B cell (primary cell): ENCODE data around the gene MEF2C. TPM values are rescaled to one million over a fixed set of nuclear protein-coding genes. Genes with fewer than 3 reads are reported as not detected.

Experiments
- ATAC-seq: fragments of 200-7000 bp; cut with Tn5 transposase; one replicate; pipeline ENCODE4 v1.10.0; 2021; ENCODE audit warnings: low read depth, mild to moderate bottlenecking, moderate number of reproducible peaks, moderate library complexity
- CTCF ChIA-PET: fragments of 350-600 bp; sonication (Branson Sonifier 250); formaldehyde crosslinking; loops from one replicate; lab custom pipeline; 2021; ENCODE audit warnings: antibody characterized with exemption, inconsistent platforms; lab: Charles Lee
- POLR2A ChIA-PET: fragments of 350-600 bp; sonication (Branson Sonifier 250); formaldehyde crosslinking; loops from one replicate; lab custom pipeline; 2021; ENCODE audit warnings: antibody characterized with exemption; lab: Charles Lee
- DNase-seq: peaks from one replicate; pipeline ENCODE4 v3.0.0; 2013
- H2AFZ ChIP-seq: 2 replicates; pipeline ENCODE4 v1.6.1; 2012; ENCODE audit warnings: mild to moderate bottlenecking, low read depth, low read length; ENCODE audit not compliant: insufficient read depth, poor library complexity, severe bottlenecking
- H3K27ac ChIP-seq, 2 donors: 1 replicate in 1 of 2; 2 replicates in 1 of 2; pipeline ENCODE4 v1.5.1; 2012 to 2013; ENCODE audit warnings: low read length in 2 of 2, mild to moderate bottlenecking in 2 of 2, moderate library complexity in 1 of 2
- H3K27me3 ChIP-seq, 4 experiments: fragments of 200-600 bp in 1 of 4; sonication (generic) in 1 of 4; replicated peaks in 1 of 4; 1 replicate in 2 of 4; 2 replicates in 2 of 4; pipeline versions ENCODE4 v1.6.1 to v1.7.0; 2013 to 2016; ENCODE audit warnings: low read length in 3 of 4, mild to moderate bottlenecking in 2 of 4, mixed read lengths in 1 of 4, moderate library complexity in 1 of 4; ENCODE audit not compliant: insufficient read depth in 4 of 4, control insufficient read depth in 3 of 4; ENCODE audit errors: control extremely low read depth in 1 of 4
- H3K36me3 ChIP-seq, 2 experiments: replicated peaks in 1 of 2; 1 replicate in 1 of 2; 2 replicates in 1 of 2; pipeline versions ENCODE4 v1.6.1 to v1.7.1; 2013; ENCODE audit warnings: low read length in 1 of 2; ENCODE audit not compliant: insufficient read depth in 2 of 2, control insufficient read depth in 1 of 2; ENCODE audit errors: control extremely low read depth in 1 of 2, extremely low read depth in 1 of 2
- H3K4me1 ChIP-seq, 2 donors: fragments of 200-600 bp in 1 of 2; sonication (generic) in 1 of 2; 1 replicate in 1 of 2; 2 replicates in 1 of 2; pipeline versions ENCODE4 v1.5.1 to v1.6.1; 2013 to 2017; ENCODE audit warnings: low read length in 2 of 2; ENCODE audit not compliant: control insufficient read depth in 2 of 2, insufficient read depth in 2 of 2
- H3K4me2 ChIP-seq: replicated peaks from 2 replicates; pipeline ENCODE3; 2012; ENCODE audit warnings: mild to moderate bottlenecking, low read depth, low read length; ENCODE audit not compliant: poor library complexity, severe bottlenecking
- H3K4me3 ChIP-seq, 5 experiments: fragments of 200-600 bp in 1 of 5; sonication (generic) in 1 of 5; 1 replicate in 3 of 5; 2 replicates in 2 of 5; pipeline versions ENCODE4 v1.5.1 to v1.7.0; 2011 to 2016; ENCODE audit warnings: low read length in 4 of 5, mild to moderate bottlenecking in 4 of 5, low read depth in 2 of 5, control low read depth in 1 of 5, moderate library complexity in 1 of 5; ENCODE audit not compliant: insufficient read depth in 1 of 5; ENCODE audit errors: control extremely low read depth in 1 of 5, extremely low read depth in 1 of 5
- H3K79me2 ChIP-seq: fragments of 200-600 bp; sonication (generic); one replicate; pipeline ENCODE4 v1.6.0; 2016; ENCODE audit warnings: low read length; ENCODE audit not compliant: control insufficient read depth, insufficient read depth
- H3K9ac ChIP-seq: fragments of 200-600 bp; sonication (generic); 2 replicates; pipeline ENCODE4 v1.6.1; 2017; ENCODE audit warnings: mild to moderate bottlenecking, low read length, moderate library complexity
- H3K9me3 ChIP-seq, 3 donors: one replicate each; pipeline versions ENCODE4 v1.6.1 to v1.7.1; 2013; ENCODE audit warnings: low read length in 2 of 3; ENCODE audit not compliant: control insufficient read depth in 2 of 3, insufficient read depth in 1 of 3; ENCODE audit errors: control extremely low read depth in 1 of 3
- H4K20me1 ChIP-seq: 2 replicates; pipeline ENCODE4 v1.6.0; 2012; ENCODE audit warnings: mild to moderate bottlenecking, low read length; ENCODE audit not compliant: insufficient read depth, control insufficient read depth, poor library complexity, severe bottlenecking
- H3K27ac Mint-ChIP-seq: one replicate; pipeline ENCODE4 v1.8.0; 2021; ENCODE audit warnings: mixed read lengths
- H3K27me3 Mint-ChIP-seq: one replicate; pipeline ENCODE4 v1.8.0; 2021; ENCODE audit warnings: mixed read lengths
- H3K4me1 Mint-ChIP-seq: one replicate; pipeline ENCODE4 v1.8.0; 2021; ENCODE audit warnings: mixed read lengths
- H3K4me3 Mint-ChIP-seq: one replicate; pipeline ENCODE4 v1.8.0; 2021; ENCODE audit warnings: mixed read lengths
- H3K9me3 Mint-ChIP-seq: one replicate; pipeline ENCODE4 v1.8.0; 2022; ENCODE audit warnings: mixed read lengths; ENCODE audit not compliant: insufficient read depth
- EZH2 ChIP-seq: IDR thresholded peaks from 2 replicates; pipeline ENCODE4 v1.6.1; 2012; ENCODE audit warnings: borderline replicate concordance, low read depth, mild to moderate bottlenecking, moderate library complexity, low read length; ENCODE audit not compliant: insufficient read depth, poor library complexity, severe bottlenecking
- WGBS: methylation state at CpG from one replicate; pipeline ENCODE4 v1.1.5; 2013; ENCODE audit warnings: missing lambda C conversion rate; ENCODE audit not compliant: insufficient coverage; 5-methylcytosine and 5-hydroxymethylcytosine counted together
- intact Hi-C: fragments of 100-400 bp; cut with micrococcal nuclease; formaldehyde crosslinking; loops from one replicate; pipeline ENCODE4 v1.10.0; 2022
- polyA plus RNA-seq: library from polyadenylated mRNA; depleted of rRNA; stranded (reverse); fragments of >200 nt; gene quantifications from 2 replicates; pipeline ENCODE4 v1.2.3, GENCODE V29; 2012
- total RNA-seq, 2 donors: library from RNA; stranded (reverse); fragments of 120-200 nt in 1 of 2; gene quantifications; 1 replicate in 1 of 2; 2 replicates in 1 of 2; pipeline versions ENCODE4 v1.2.3 to v1.2.4, GENCODE V29; 2013 to 2022
- TF ChIP-seq, protein P1 (sequence below): fragments of 200-600 bp; IDR thresholded peaks from one replicate; pipeline ENCODE4 v1.8.0; 2022; ENCODE audit warnings: antibody characterized with exemption, mild to moderate bottlenecking

The MEF2C gene
- total and polyA plus RNA-seq, 2 donors (not counting 1 experiment from before 2014, with no cell fraction given) = 97.4 to 354 TPM

DNA sequence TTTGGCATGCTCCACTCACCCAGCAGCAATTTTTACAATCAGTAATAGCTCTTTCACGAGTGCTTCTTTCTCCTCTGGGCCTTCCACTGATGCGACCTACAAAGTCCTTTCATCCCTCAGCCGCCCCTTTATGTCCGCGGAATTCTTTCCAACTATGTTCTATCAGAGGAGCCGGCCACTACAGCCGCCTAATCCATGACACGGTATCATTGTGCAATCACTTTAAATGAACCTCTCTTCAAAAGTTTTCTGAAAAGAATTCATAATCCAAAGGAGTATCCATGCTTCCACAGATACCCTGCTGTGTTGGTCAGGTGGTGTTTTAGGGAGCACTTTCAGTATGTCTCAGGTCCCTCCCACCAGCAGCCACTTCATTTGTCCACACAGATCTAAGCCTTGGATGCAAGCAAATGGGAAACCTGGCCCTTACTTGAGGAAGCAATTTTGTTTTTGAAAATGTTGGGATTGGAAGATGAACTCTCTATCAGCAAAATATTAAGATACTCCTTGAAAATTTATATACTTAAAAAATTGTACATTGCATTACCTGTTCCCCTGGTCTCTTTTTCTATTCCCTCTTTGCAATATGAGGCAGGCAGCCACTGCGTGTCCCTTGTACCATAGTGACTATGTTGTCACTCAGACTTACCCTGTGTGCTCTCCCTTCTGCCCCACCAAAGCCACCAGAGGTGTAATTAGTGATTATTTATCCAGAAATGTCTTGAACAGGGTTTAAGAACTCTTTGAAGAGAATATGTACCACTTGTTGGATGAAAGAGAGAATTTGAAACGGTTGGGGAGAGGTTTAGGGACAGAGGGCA is 12.9 kb upstream of the MEF2C start:
- Histone ChIP-seq H4K20me1 (no peaks in the 10 kb centered on the region), H3K36me3 (no peaks in the 10 kb centered on the region), H2AFZ (no peak overlapping the region), H3K4me1 (peaks cover 0 to 14% of the 10 kb centered on the region in 2 donors), H3K9ac (no peak overlapping the region), H3K4me2 (no peak overlapping the region), H3K9me3 (peaks cover 0 to 4% (median 0%) of the 10 kb centered on the region in 3 donors), H3K79me2 (peaks cover 59% of the 10 kb centered on the region), H3K4me3 (no peak overlapping the region), H3K27ac (no peak overlapping the region), H3K27me3 (no peaks in the 10 kb centered on the region)
- no peak overlapping the region for H3K27ac Mint-ChIP-seq
- no peaks in the 10 kb centered on the region for H3K27me3 Mint-ChIP-seq
- CTCF ChIA-PET = no interaction called here
- intact Hi-C loops = no loop called here
- WGBS = over 99% methylated on average over 7 of the region's 10 CpGs
- DNase-seq (no peak), ATAC-seq (no peak)
- no peak for TF ChIP-seq EZH2
- TF ChIP-seq, protein P1, sequence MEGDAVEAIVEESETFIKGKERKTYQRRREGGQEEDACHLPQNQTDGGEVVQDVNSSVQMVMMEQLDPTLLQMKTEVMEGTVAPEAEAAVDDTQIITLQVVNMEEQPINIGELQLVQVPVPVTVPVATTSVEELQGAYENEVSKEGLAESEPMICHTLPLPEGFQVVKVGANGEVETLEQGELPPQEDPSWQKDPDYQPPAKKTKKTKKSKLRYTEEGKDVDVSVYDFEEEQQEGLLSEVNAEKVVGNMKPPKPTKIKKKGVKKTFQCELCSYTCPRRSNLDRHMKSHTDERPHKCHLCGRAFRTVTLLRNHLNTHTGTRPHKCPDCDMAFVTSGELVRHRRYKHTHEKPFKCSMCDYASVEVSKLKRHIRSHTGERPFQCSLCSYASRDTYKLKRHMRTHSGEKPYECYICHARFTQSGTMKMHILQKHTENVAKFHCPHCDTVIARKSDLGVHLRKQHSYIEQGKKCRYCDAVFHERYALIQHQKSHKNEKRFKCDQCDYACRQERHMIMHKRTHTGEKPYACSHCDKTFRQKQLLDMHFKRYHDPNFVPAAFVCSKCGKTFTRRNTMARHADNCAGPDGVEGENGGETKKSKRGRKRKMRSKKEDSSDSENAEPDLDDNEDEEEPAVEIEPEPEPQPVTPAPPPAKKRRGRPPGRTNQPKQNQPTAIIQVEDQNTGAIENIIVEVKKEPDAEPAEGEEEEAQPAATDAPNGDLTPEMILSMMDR = no peak
- no peak overlapping the region for H3K4me3 Mint-ChIP-seq
- no peaks in the 10 kb centered on the region for H3K9me3 Mint-ChIP-seq
- POLR2A ChIA-PET = no interaction called here
- H3K4me1 Mint-ChIP-seq = peaks cover 31% of the 10 kb centered on the region

DNA sequence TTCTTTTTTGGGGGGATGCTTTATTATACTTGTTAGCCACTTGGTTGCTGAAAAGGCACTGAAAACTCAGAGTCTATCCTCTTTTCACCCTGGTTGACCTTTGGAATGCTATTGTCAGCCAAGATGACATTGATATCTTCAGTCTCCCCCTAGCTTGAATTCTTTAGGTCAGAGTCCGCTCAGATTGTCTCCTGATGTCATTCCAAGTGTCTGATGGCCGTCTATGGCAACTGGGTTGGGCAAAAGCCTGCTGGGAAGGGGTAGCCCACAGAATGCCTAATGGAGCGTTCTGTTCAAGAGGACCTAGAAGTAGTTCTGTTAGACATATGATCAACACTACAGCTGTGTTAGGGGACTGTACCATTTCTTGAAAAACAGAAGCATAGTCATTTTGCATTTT is 9.7 kb upstream of the MEF2C start:
- ATAC-seq (no peak), DNase-seq (no peak)
- ChIA-PET CTCF (interaction anchor here (1.1 kb wide), 1 partner anchor 451 kb away, joined by 3 read pairs; no protein-coding TSS in a partner anchor), POLR2A (no interaction called here)
- peaks cover 59% of the 10 kb centered on the region for H3K4me1 Mint-ChIP-seq
- no peak overlapping the region for H3K4me3 Mint-ChIP-seq
- Histone ChIP-seq H3K4me2 (no peak overlapping the region), H2AFZ (no peak overlapping the region), H3K79me2 (peaks cover 68% of the 10 kb centered on the region), H3K36me3 (no peaks in the 10 kb centered on the region), H3K27me3 (no peaks in the 10 kb centered on the region), H3K4me1 (peaks cover 18 to 30% of the 10 kb centered on the region in 2 donors), H3K9ac (no peak overlapping the region), H3K27ac (no peak overlapping the region), H4K20me1 (no peaks in the 10 kb centered on the region), H3K9me3 (peaks cover 0 to 4% (median 0%) of the 10 kb centered on the region in 3 donors), H3K4me3 (no peak overlapping the region)
- intact Hi-C loops = no loop called here
- H3K9me3 Mint-ChIP-seq = no peaks in the 10 kb centered on the region
- WGBS = 100% methylated on average over 3 of the region's 3 CpGs
- H3K27me3 Mint-ChIP-seq = no peaks in the 10 kb centered on the region
- peak overlapping the region; percentile 20 for H3K27ac Mint-ChIP-seq
- no peak for TF ChIP-seq EZH2
- TF ChIP-seq, protein P1 = no peak
